Measurements from ENCODE around the gene CPNE1.

Gene CPNE1

DNA sequence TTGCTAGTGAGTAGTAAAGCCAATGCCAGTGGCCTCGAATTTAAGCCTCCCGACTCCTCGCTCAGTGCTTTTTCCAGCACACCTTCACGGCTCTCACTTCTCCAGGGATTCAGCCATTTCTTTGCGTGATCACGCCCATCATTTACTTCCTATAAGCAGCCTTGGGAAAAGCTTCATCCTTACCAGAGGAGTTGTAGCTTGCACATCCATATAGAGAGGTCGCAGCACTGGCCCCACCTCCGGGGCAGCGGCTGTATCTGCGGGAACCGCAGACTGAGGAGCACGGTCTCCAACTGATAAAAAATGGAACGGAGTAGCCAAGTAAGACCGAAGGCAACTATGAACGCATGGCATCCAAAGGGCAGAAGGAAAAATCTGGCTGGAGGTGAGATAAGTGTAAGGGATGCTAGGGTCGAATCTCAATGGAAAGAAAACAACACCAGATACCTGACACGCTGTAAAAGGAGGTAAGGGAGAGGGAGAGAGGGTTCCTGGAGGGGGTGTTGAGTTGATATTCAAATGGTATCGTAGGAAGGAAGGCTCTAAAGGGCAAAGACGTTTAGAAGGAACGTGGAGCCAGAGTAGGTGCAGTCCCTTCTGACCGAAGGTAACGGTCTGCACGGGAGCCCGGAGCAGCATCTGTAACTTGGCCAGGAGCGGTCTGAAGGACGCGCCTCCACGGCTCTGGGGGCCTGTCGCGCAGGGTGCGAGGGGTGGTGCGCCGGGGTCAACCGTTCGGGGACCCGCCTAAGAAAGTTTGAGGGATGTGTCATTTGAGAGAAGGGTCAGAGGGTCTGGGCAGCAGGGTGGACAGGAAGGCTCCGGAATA is 33.8 kb upstream of the CPNE1 start:
- TF ChIP-seq, protein P1, sequence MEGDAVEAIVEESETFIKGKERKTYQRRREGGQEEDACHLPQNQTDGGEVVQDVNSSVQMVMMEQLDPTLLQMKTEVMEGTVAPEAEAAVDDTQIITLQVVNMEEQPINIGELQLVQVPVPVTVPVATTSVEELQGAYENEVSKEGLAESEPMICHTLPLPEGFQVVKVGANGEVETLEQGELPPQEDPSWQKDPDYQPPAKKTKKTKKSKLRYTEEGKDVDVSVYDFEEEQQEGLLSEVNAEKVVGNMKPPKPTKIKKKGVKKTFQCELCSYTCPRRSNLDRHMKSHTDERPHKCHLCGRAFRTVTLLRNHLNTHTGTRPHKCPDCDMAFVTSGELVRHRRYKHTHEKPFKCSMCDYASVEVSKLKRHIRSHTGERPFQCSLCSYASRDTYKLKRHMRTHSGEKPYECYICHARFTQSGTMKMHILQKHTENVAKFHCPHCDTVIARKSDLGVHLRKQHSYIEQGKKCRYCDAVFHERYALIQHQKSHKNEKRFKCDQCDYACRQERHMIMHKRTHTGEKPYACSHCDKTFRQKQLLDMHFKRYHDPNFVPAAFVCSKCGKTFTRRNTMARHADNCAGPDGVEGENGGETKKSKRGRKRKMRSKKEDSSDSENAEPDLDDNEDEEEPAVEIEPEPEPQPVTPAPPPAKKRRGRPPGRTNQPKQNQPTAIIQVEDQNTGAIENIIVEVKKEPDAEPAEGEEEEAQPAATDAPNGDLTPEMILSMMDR (IDR thresholded peaks at IDR 0.05) = no peak

DNA sequence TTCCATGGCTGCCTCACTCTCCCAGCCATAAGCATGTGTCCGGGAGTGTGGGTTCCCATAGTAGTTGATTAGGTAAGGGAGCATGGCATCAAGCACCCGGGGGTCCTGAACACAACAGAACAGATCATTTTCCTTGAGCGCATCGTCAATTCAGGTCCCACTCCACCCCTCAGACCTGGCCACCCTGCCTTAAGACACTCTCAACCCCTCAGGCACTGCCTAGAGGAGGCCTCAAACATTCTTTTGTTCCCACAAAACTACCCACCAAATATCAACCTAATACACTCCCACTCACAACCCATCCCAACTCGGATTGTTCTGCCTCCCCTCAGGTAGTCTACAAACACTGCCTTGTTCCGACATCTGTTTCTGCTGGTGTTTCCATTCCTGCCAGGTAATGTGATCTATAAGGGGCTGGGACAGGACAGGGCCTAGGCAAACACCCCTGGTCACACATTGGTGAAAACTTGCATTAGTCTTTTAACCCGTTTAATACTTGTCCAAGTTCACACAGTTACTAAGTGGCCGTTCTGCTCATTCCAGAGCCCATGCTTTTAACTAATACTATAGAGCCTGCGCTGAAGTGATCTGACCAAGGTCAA is 33.1 kb upstream of the CPNE1 start:
- TF ChIP-seq, protein P1 (IDR thresholded peaks at IDR 0.05) = no peak

DNA sequence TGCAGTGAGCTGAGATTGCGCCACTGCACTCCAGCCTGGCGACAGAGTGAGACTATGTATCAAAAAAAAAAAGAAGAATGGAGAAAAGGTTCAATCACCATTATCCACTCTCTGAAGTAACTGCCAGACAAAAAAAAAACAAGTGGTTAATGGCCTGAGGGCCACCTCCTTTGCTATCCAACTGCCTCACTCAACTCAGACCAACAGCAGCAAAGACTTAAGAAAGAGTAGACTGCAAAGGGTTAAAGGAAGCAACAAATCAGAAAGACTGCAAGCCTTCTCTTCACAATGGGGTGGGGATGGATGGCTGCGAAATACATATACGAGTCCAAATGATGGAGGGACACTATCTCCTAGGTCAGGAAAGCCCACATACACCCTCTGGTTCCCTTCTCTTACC is 31.3 kb upstream of the CPNE1 start:
- TF ChIP-seq, protein P1 (IDR thresholded peaks at IDR 0.05) = no peak

DNA sequence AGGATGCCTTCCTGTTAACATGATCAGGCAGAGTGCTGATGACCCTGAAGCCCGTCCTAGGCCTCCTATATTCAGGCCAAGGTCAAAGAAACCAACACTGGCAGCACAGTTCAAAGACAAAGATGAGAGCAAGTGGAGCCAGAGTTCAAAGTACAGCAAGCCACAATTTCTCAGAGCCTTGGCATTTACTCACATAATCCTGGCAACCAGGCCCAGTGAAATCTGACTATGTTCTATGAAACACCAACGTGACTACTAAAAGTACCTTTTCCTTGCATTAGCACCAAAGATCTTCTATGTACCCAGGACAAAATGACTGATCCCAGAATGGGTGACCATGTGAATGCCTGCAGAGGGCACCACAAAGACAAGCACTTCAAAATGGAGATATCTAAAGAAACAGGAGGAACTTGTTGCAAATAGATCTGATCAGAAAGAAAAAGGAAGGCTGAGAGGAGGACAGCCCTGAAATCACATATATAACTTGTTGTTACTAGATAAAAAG is 30.6 kb upstream of the CPNE1 start:
- TF ChIP-seq, protein P1 (IDR thresholded peaks at IDR 0.05) = no peak

DNA sequence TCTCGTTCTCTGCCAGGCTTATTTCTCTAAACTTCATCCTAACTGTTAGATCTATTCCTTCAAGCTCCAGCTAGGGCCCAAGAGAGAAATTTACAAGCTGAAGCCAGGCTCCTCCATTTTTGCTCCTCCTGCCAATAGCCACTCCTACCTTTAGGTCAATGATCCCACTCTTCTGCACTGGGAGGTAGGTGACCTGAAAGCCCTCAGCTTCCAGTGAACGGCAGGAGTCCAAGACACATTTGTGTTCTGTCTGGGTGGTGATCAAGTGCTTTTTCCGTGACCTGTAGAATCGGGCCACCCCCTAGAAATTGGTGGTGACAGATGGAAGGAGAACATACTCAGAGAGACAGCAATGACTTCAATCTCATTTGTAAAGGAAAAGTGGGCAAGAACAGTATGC is 25.6 kb upstream of the CPNE1 start:
- TF ChIP-seq, protein P1 (IDR thresholded peaks at IDR 0.05) = no peak

DNA sequence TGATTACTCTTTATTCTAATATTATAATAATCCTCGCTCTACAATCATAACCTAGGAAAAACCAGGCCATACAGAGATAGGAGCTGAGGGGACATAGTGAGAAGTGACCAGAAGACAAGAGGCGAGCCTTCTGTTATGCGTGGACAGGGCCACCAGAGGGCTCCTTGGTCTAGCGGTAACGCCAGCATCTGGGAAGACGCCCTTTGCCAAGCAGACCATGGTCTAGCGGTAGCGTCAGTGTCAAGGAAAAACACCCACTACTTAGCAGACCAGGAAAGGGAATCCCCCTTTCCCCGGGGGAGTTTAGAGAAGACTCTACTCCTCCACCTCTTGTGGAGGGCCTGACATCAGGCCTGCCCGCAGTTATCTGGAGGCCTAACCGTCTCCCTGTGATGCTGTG is 22.2 kb upstream of the CPNE1 start:
- TF ChIP-seq, protein P1 (IDR thresholded peaks at IDR 0.05) = 0 out of 2 replicates have a peak, but pooled peaks have one; percentile 25

DNA sequence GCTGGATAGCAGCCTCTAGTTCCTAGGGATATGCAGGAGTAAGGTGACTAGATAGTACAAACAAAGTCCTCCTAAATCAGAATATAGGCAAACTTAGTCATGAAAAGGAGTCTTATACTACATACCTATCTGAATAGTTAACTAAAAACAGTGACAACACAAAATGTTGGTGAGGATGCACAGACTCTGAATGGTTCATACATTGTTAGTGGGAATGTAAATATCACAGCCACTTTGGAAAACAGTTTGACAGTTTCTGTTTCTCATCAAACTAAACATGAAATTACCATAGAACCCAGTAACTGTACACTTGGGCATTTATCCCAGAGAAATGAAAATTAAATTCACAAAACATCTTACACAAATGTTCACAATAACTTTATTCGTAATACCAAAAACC is 17.3 kb upstream of the CPNE1 start:
- TF ChIP-seq, protein P1 (IDR thresholded peaks at IDR 0.05) = no peak

Measured in LNCAP (cell line).